Measurements from ENCODE around the gene MBD4. TPM values are rescaled to one million over a fixed set of nuclear protein-coding genes. Genes with fewer than 3 reads are reported as not detected.

The MBD4 gene
- polyA plus RNA-seq, 4 donors, result 41.4 to 52.1 (median 46.6) TPM

DNA sequence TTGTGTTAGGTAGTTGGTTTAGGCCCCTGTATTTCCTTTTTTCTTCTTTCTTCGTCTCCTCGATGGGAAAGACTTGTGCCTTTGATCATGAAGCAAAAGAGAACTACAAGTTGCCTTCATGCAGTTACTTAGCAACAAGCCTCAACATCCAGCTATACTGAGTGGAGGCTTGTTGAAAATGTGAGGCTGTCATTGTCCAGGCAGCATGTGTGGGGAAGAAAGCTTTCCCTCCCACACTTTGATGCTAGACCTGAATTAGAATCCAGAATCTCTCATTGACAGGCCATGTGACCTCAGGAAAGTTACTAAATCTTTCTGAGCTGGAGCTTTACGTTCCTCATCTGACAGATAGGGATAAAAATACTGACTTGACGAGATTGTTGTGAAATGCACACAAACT is 24.0 kb upstream of the MBD4 start:
- DNase-seq (ENCODE audit: low read depth in 4 of 4, low spot score in 2 of 4), result no peak

DNA sequence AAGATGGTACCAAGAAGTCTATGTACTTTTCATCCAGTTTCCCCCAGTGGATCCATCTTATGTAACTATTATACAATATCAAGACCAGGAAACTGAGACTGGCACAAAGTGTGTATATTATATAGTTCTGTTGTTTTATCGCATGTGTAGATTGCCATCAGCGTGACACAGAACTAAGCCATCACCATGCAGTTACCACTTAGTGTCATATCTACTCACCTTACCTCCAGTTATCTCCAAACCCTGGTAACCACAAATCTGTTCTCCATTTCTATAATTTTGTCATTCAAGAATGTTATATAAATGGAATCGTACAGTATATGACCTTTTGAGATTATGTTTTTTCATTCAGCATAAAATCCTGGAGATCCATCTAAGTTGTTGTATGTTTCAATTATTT is 23.3 kb upstream of the MBD4 start:
- no peak for DNase-seq (ENCODE audit: low read depth in 4 of 4, low spot score in 2 of 4)

DNA sequence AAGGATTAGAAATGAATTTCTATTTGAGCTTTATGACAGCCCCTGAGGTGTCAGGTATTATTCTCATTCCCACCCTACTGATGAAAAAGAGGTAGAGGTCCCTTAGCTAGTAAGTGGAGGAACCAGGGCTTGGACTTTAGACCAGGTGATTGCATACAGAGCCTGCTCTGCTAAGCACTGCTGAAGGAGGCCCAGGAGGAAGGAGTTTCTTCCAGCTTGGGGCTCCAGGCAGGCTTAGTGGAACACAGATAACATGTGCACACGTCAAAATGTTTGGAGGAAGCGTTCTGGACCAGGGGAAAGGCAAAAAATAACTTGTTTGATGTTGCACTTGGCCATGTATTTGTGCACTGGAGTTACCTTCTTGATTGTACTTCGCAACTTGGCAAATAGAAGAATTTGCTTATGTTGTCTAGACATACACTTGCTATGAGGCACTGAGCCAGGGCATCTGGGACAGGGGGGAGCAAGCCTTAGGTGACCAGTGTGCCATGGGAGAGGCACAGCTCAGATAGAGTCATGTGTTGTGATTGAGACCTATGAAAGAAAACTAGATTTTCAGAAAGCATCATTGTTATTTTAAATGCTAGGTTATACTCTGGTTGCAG is 22.7 kb upstream of the MBD4 start:
- no peak for DNase-seq (ENCODE audit: low read depth in 4 of 4, low spot score in 2 of 4)

DNA sequence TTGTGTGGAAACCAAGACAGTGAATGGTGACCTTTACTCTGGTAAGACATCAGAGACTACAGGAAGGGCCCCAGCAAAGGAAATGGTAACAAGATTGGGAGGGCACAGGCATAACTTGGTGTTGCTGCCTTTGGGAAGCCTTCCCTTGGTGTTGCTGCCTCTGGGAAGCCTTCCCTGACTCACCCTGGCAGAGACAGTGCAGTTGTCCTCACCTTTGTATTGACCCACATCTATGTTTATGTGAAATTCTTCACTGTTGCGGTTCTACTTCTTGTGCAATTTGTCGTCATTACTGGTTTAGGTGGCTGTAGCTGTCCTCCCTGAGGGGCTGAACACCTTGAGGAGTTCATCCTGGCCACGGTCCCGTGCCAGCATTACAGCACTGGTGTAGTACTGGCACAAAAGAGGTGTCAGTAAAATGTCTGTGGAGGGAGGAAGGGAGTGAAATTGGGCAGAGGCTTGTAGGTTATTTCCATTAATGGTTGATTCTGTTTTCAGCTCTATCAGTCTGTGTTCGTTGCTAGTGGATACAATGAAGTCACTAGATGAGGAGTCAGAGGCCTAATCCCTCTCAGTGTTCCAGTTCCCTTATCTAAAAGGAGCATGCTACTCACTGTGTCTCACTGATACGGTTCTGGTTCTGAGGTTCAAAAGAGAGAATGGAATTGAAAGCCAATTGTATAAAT is 21.9 kb upstream of the MBD4 start:
- no peak for DNase-seq (ENCODE audit: low read depth in 4 of 4, low spot score in 2 of 4)

DNA sequence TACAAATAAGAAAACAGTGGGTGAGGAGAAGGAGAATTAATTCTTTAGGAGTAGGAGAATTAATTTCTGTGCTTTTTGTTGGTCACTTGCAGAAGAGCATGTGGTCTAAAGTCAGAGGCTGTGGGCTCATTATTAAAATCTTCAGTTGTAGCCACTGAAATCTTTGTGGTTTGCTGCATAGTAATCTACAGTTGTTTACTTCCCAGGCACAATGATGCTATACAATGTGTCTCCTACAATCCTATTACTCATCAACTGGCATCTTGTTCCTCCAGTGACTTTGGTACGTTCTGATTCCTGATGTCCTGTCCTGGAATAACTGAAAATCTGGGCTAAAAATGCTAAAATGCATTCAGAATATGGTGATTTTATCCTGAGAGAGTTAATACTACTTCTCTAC is 21.3 kb upstream of the MBD4 start:
- DNase-seq (ENCODE audit: low read depth in 4 of 4, low spot score in 2 of 4), result no peak

DNA sequence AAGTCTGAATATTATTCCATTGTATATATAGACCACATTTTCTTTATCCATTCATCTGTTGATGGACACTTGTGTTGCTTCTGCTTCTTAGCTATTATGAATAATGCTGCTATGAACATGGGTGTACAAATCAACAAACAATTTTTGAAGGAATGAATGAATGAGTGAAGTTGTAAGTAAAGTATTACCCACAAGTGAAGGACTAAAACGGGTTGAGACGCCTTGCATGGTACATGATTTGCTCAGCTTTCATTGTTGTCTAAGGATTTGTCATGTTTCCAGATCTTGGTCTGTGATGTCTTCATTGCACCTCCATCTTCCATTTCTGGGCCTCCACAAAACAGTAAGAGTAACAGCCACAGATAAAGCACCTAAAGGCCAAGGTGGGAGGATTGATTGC is 20.8 kb upstream of the MBD4 start:
- no peak for DNase-seq (ENCODE audit: low read depth in 4 of 4, low spot score in 2 of 4)

DNA sequence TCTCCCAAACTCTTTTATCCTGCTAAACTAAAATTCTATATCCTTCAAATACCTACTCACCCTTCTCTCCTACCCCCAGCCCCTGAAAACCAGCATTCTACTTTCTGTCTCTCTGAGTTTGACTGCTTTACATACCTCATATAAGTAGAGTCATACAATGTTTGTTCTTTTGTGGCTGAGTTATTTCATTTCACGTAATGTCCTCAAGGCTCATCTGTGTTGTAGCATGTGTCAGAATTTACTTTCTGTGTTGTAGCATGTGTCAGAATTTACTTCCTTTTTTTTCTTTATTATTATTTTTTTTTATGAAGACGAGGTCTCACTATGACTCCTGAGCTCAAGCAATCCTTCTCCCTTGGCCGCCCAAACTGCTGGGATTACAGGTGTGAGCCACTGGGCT is 20.4 kb upstream of the MBD4 start:
- no peak for DNase-seq (ENCODE audit: low read depth in 4 of 4, low spot score in 2 of 4)

DNA sequence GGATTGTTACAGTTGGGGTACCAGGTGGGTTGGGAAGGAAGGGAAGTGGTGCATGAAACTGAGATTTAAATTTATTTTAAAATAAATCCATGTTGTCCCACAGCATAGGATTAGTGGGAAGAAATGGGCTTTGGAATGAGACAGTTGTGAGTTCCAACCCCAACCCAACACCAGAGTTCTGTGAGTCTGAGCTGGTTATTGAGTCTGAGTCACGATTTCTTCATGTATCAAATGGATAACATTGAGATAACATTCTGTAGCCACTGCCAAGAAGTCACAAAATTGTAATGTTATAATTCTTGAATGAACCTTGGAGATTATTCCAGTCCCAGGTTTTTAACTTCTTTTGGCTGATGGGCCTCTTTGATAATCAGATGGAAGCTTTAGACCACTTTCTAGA is 14.0 kb upstream of the MBD4 start:
- DNase-seq (ENCODE audit: low read depth in 4 of 4, low spot score in 2 of 4), result no peak

DNA sequence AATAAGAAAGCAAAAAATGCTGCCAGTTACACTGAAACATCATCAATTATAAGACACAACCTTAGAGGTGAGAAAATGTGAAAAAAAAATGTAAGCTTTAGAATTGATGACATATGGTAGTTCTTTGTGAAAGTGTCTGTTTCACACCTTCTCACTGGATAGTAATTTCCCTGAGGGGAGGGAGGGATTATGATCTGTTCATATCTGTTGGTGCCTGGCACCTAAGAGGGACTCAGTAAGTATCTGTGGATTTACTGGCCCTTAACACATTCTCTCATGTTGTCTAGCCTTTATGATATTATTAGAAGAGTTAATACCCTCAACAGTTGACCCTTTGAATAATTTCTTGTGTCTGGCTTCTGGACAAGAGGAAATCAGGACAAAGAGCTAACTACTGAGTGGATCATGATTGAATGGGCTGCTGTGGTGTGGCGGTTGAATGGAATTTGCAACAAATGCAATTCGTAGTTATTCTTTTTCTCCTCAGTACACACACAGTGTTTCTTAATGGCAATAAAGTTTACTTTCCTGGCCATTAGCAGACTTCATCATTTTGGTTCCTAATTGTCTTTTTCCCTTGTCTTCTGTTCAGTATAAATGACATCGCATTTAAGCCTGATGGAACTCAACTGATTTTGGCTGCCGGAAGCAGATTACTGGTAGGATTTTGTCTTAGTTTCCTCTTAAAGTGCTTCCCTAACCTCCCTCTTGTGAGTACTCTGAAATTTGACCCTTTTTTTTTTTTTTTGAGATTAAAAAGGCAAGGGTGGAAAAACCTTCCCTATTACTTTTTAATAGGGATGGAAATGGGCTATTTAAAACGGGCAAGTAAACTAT is 9.7 kb upstream of the MBD4 start:
- no peak for DNase-seq (ENCODE audit: low read depth in 4 of 4, low spot score in 2 of 4)

DNA sequence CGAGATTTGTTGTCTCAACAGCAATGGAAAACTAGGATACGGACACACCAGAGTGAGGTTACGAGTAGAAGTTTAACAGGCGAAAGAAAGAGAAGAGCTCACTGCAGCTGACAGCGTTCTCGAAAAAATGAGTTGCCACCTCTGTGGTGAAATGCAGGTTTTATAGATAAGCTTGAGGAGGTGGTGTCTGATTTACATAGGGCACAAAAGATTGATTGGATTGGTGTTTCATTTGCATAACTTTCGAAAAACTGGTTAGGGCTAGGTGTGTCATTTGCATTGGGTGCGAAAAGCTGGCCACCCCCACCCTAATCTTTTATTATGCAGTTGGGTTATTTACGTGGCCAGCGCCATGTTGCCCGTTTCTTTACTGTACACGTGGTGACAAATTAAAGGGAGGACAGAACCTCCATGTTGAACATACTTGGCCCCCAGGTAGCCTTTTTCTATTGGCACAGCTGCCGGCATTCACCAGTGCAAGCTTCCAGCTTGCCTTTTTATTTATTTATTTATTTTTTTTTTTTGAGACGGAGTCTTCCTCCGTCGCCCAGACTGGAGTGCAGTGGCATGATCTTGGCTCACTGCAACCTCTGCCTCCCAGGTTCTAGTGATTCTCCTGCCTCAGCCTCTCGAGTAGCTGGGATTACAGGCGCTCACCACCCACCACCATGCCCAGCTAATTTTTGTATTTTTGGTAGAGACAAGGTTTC is 8.6 kb upstream of the MBD4 start:
- no peak for DNase-seq (ENCODE audit: low read depth in 4 of 4, low spot score in 2 of 4)

DNA sequence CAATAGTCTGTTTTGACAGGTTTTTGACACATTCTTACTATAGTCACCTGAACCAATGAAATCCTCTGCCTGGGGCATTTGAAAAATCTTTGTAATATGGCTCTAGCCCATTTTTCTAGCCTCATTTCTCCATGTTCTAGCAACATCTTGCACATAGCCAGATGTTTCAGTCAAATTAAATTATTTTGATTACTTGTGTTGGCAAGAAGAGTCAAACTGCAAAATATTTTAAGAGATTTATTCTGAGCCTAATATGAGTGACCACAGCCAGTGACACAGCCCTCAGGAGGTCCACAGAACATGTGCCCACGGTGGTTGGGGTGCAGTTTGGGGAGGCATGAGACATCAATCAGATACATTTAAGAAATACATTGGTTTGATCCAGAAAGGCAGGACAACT is 7.2 kb upstream of the MBD4 start:
- no peak for DNase-seq (ENCODE audit: low read depth in 4 of 4, low spot score in 2 of 4)

DNA sequence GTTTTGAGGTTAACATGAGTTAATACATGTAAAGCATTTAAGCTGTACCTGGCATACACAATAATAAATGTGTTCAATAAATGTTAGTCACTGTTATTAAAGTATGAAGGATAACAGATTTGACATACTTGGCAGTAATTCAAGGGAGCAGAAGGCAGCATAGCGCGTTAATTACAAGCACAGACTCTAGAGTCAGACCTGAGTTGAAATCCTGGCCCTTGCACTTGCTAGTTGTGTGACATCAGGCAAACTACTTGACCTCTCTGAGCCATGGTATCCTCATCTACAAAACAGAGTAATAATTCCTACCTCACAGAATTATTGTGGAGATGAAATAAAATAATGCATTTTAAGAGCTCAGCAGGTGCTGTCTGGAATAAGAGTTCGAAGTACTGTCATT is 5.7 kb upstream of the MBD4 start:
- DNase-seq (ENCODE audit: low read depth in 4 of 4, low spot score in 2 of 4), result no peak

DNA sequence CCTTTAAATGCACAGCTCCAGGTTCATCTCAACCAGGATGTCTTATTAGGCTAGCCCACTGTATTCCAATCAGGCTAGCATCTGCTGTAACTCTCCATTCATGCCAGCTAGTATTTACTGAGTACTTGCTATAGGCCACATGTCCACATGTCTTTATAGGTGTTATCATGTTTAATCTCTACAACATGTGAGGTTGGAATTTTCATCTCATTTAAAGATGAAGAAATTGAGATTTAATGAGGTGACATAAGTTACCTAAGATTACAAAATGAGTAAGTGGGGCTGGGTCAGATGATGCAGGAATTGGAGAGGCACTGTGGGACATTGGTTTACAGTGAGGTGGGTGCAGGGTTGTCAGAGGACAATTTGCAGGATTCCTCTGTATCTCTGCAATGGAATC is 3.2 kb upstream of the MBD4 start:
- DNase-seq (ENCODE audit: low read depth in 4 of 4, low spot score in 2 of 4), result no peak

DNA sequence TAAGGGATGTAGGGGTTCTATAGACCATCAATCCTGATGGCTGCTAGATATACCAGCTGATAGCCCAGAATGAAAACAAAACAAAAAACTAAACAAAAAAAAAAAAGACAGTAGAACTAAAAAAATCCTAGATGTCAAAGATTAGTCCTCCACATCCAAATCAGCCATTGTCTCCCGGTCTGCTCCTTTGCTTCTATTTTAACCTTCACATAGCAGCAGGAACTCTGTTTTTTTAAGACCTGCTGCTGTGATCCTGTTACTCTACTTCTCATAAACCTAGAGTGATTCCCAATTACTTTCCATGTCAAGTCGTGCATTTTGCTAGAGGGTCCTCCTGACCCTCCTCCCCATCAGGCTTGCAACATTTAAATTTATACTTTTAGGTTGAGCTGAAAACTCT is 2.7 kb upstream of the MBD4 start:
- no peak for DNase-seq (ENCODE audit: low read depth in 4 of 4, low spot score in 2 of 4)

DNA sequence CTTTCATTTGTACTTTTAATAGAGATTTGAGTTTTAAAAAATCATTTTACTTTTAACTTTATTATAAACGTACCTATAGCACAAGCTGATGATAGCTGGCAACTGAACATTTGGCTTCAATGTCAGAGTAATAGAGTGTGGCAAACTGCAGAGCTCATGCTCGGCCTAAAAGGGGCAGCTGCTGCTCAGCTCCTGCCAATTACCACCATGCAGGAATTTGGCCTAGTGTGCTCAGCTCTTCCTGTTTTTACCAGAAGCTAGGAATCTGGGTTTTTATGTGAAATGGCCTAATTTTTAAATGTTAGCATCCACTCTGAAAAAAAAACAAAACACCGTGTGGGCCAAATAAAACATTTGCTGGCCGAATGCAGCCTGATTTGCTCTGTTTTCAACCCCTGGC is 2.0 kb upstream of the MBD4 start:
- no peak for DNase-seq (ENCODE audit: low read depth in 4 of 4, low spot score in 2 of 4)

DNA sequence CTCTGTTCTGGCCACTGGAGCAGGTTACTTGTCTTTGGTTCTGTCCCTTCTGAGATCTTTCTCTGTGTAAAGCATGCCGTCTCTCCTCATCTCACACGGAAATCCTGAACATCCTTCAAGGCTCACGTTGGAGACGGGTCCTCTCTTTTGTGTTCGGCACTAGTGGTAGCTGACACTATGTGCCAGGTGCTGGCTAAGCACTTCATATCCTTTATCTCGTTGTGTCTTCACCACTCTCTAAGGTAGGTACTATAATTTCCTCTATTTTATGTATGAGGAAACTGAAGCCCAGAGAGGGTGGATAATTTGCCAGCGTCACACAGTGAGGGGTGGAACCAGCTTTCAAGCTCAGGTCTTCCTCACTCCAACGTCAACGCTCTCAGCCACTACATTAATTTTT is 1.5 kb upstream of the MBD4 start:
- no peak for DNase-seq (ENCODE audit: low read depth in 4 of 4, low spot score in 2 of 4)

DNA sequence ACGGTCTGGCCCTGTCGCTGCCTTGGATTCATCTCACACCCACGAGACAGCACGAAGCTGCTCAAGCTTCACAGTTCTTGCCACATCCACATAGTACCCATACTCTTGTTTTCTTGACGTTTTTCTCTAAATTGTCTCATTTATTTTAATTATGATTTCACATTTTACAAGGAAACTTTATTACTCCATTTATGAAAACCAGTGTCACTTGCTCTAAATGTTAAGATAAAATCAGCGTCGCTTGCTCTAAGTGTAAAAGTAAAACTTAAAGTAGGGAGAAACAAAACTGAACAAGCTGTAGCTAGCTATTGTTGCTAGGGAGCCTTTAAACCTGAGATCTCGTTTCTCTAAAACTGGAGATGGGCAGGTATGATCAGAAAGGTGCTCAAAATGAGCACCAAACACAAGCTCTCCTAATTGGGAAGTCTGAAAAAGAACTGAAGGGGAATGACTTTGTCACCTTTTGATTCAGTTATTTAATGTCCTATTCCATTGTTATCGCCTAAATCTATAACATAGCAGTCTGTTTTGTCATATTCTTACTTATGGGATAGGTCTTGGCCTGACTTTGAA is 956 bp upstream of the MBD4 start:
- no peak for DNase-seq (ENCODE audit: low read depth in 4 of 4, low spot score in 2 of 4)

DNA sequence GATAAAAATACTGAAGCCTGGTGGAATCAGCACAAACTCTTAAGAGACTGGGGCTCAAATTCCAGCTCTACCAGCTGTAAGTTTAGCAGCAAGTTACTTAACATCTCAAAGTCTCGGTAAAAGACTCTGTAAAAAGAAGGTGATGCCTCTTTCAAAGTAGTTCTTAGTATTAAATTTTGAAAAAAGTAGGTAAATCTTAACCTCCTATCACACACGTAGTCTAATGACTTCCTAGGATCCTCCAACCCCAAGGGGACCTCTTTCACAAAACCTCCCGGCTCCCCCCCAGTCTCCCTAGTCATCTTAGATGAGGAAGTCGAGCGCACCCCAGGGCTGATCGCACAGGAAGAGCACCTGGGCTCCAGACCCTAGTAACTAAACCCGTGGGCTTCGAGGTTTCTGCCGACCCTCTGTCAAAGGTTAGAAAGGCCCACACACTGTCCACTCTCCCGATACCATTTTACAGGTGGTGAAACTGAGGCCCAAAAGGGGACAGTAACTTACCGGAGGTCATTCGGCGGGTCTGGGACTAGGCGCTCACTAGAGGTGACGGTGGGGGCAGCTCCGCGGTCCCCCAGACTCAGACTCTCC is 427 bp downstream of the MBD4 start:
- no peak for DNase-seq (ENCODE audit: low read depth in 4 of 4, low spot score in 2 of 4)

DNA sequence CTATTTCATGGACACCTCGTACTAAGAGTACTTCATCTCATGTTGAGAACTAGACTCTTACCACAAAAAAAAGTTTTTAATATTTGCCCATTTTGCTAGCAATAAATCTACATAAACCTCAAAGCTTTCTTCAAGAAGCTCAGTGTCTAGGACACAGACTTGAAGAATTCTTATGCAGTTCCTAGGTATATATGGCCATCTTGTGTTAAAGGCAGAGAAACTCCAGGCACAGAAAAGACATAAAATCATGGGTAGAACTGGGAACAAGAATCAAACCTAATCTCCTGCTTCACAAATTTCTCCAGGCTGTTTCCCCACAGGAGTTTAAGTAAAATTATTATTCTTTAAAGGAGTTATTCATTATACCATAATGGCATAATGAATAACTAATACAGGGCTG is 4.4 kb downstream of the MBD4 start:
- DNase-seq (ENCODE audit: low read depth in 4 of 4, low spot score in 2 of 4), result no peak

DNA sequence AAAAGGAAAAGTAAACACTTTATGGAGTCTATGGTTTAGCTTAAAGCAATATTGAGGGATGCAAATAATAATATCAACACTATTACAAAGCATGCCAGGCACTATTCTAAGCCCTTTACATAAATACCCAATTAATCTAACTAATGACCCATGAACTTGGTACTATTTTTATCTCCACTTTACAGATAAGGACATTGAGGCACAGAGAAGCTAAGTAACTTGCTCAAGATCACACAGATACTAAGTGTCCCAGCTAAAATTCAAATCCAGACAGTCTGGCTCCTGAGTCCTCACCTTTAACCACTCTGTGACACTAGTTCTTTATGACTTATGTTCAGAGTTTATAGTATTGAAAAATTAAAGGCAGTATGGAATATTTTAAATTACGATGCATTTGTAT is 5.6 kb downstream of the MBD4 start:
- DNase-seq (ENCODE audit: low read depth in 4 of 4, low spot score in 2 of 4), result no peak

DNA sequence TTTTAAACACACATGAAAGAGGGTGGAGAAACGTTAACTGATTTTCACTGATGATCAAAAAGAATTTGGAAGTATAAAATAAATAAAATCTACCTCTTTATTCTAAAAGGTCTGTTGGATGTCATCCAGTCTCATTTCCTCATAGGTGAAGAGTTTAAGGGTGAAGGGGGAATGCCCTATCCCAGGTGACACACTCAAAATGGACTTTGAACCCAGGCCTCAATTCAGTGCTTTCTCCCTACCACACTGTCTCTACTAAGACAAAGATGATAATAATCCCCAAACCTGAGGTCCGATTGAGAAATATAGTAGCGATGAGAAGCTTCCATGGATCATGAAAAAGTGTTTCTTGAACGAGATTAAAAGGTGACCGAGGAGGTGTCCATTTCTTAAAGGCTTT is 6.2 kb downstream of the MBD4 start:
- no peak for DNase-seq (ENCODE audit: low read depth in 4 of 4, low spot score in 2 of 4)
